NCI-H128 (cell line): ENCODE measurements around the gene NLRP3.

Source experiments
- DNase-seq: peaks from one replicate; lab custom pipeline; 2025; ENCODE audit not compliant: unreplicated experiment; lab: John Stamatoyannopoulos, UW

NLRP3 gene

DNA sequence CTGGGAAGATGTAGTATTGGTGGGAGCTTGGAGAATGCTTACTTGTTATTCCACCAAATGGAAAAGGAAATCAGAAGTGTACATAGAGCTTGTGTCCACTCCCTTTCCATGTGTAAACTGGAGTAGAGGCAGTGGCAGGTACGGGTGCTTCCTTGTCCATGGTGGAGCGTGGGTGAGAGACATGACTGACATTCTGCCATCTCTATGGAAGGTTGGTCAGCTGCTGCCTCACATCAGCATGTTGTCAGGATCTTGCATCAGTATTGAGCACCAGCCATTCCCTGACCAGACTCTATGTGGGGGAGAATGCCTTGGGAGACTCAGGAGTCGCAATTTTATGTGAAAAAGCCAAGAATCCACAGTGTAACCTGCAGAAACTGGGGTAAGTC is 19.8 kb downstream of the NLRP3 start:
- no peak for DNase-seq

DNA sequence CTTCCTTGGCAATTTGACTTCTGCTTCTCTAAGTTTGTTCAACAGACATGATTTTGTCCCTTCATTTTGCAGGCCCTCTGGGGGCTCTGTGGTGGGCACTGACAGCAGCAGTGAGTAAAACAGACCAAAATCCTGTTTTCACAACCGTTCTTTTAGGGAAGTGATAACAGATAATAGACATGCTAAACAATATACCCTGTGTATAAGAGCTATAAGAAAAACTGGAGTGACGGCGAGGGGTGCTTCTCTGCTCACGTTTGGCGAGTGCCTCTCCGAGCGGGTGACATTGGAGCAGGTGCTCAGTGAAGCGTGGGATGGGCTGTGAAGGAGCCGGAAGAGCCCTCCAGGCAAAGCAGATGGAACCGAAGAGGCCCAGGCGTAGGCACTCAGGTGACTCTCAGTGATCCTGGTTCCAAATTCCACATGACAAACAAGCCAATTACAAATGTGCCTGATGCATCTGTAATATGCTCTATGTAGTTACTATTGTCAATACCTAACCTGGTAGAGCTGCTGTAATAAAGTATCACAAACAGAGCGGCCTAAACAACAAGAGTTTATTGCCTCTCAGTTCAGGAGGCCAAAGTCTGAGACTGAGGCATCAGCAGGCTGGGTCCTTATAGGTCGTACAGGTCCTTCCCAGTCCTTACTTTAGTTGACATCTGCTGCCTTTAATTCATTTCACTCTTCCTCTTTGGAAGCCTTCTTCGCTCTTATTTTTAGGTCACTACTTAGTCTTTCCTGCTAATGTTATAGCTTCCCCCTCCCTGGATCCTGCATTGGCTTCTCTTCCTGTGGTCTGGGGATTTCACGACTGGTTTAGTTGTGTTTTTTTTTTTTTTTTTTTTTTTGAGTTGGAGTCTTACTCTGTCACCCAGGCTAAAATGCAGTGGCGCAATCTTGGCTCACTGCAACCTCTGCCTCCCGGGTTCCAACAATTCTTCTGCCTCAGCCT is 21.9 kb downstream of the NLRP3 start:
- no peak for DNase-seq

GRCh38 chr1:247440001-247440620 is 24.1 kb downstream of the NLRP3 start:
- no peak for DNase-seq

- no peak for DNase-seq
These were observed 25.6 kb downstream of the NLRP3 start for GRCh38 chr1:247441606-247442005.

- DNase-seq = no peak
These were observed 26.2 kb downstream of the NLRP3 start for GRCh38 chr1:247442164-247442563.

- no peak for DNase-seq
These were observed 27.7 kb downstream of the NLRP3 start for GRCh38 chr1:247443641-247444040.

- DNase-seq = no peak
These were observed 28.6 kb downstream of the NLRP3 start for GRCh38 chr1:247444571-247444970.

GRCh38 chr1:247445526-247446356 is 29.8 kb downstream of the NLRP3 start:
- DNase-seq = no peak

GRCh38 chr1:247447162-247447909 is 31.4 kb downstream of the NLRP3 start:
- no peak for DNase-seq

GRCh38 chr1:247448107-247448791 is 32.3 kb downstream of the NLRP3 start:
- DNase-seq = no peak

DNA sequence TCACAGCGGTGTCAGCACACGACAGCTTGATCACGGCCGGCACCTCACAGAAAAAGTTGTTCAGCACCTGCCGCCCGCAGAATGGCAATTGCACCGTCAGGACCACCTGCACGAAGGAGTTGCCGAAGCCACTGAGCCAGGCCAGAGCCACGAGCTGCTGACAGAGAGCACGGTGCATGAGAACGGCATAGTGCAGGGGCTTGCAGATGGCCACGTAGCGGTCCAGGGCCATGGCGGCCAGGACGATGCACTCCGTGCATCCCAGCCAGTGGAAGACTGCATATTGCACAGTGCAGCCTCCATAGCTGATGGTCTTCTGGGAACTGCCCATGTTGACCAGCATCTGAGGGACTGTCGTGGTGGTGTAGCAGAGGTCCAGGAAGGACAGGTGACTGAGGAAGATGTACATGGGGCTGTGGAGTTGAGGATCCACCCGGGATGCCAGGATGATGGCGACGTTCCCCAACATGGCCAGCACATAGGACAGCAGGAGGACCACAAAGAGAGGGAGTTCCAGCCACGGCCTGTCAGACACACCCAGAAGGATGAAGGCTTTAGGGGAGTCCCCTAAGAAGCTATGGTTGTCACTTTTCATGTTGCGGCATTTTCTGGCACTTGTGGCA is 35.5 kb downstream of the NLRP3 start:
- no peak for DNase-seq

DNA sequence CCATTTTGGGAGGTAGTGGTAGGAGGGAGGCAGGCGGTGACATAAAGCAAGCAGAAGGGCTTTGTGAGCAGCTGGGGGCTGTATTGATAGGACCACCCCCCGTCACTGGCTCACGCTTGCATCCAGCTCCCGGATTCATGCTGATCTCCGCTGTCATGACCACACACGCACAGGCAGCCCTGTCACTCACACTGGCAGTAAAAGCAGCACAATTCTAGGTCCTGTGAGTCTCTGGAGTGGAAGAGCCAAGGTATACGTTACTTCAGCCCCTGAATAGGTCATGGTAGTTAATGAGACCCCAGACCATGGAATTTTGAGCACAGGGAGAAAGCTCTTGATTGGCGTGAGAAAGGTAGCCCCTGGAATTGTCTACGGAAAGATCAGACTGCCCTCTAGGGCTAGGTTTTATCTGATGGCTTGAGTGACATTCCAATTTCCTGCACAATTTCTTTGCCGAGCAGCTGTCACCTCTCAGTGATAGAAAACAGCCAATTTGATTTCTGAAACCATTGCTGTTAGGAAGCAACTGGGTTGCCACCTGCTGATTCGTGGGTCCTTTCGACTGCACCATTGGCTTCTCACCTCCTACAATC is 36.6 kb downstream of the NLRP3 start:
- no peak for DNase-seq

GRCh38 chr1:247453245-247453644 is 37.3 kb downstream of the NLRP3 start:
- no peak for DNase-seq

DNA sequence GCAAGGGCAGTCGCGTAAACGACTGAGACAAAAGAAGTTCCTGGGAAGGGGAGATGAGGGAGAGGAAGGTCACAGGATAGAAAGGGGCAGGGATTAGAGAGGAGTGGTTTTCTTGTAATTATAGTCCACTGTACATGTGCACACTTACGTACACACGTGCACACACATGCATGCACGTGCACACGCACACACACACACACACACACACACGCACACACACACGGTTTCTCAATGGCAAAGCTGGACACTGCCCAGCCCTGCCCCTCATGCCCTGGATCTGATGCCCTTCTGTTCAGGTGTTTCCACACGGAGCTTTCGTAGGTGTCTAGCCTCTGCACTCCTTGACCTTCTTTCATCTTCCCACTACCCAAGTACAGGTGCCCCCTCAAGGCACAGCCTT is 38.0 kb downstream of the NLRP3 start:
- DNase-seq = no peak

DNA sequence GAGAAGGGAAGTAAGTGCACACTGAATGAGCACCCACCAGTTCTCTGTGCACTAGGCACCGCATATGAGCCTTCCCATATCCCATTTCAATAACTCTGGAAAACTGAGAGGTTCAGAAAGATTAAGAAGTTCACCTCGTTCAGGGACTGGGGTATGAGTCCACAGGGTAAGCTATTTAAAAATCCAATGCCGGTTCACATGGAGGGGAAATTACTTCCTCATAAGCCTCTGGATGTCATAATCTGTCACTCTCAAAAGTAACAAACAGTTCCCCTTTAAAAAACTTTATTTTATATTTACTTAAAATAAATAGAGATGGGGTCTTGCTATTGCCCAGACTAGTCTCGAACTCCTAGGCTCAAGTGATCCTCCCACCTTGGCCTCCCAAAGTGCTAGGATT is 40.0 kb downstream of the NLRP3 start:
- DNase-seq = no peak

DNA sequence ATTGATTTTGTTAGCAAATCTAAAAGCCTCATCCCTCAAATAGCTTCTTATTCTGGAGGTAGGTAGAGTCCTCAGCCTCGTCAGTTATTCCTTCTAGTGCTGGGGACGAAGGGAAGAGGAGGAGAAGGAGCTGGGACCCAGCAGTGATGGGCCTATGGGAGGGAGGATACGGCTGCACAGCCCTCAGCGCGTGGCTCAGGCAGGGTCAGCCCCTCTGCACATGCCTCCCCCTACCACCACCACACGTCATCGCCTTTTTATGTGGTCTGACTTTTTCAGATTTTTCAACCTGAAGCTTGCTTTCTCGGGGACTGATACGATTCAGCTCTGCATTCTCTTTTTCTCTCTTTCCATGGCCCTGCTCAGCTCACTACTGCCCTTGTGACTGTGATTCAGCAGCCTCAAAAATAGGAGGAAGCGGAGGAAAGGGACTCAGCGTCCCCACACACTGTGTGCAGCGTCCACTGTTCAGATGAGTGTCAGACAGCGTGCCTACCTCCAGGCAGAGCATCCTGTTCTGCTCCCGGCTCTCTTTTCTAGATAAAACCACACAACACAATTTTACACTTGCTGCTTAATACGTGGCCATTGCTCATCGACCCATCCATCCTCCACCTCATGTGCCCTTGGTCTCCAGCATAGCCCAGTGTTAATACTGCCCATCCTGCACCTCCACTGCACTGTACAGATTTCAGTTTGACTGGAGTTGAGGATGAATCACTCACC is 41.1 kb downstream of the NLRP3 start:
- DNase-seq = no peak

DNA sequence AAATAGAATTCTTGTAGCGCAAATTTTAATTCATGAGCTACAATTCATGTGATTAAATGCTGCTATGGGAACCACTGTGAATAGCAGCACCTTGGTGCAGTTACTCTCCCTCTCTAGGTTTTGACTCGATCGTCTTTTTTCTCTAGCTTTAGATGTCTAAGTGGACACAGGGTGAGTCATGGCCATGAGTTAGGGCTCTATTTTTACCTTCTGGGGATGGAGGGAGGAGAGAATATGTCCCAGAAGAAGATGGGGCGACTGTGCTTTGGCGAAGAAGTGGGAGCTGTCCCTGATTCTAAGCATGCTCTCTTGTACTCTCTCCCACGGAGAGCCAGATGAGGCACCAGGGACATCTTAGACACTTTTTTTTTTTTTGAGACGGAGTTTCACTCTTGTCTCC is 43.5 kb downstream of the NLRP3 start:
- DNase-seq = no peak

GRCh38 chr1:247465796-247466195 is 49.8 kb downstream of the NLRP3 start:
- DNase-seq = no peak

- no peak for DNase-seq
These were observed 51.2 kb downstream of the NLRP3 start for GRCh38 chr1:247467129-247467528.
